Measurements from ENCODE around the gene SPO11. TPM values are rescaled to one million over a fixed set of nuclear protein-coding genes. Genes with fewer than 3 reads are reported as not detected.

The SPO11 gene
- polyA plus RNA-seq, 1 donor (not counting 4 experiments of a cell fraction or from before 2014, with no cell fraction given), result not detected

GRCh38 chr20:57370316-57370715, 40.7 kb downstream of the SPO11 start:
- no peak for FAIRE-seq
- Histone ChIP-seq H2AFZ (ENCODE audit: control insufficient read depth, low read length) (no peak overlapping the region), H3K27ac (ENCODE audit: control insufficient read depth, insufficient read depth, low read length) (no peak overlapping the region), H4K20me1 (ENCODE audit: control insufficient read depth, extremely low read depth, insufficient read depth, low read length) (no peaks in the 10 kb centered on the region), H3K4me2 (ENCODE audit: control insufficient read depth, extremely low read depth, insufficient read depth, low read depth, low read length) (no peak overlapping the region), H3K4me3 (ENCODE audit: control insufficient read depth in 2 of 3, extremely low read depth in 1 of 3, insufficient read depth in 2 of 3, low read depth in 1 of 3, low read length in 3 of 3) (no peak overlapping the region), H3K9me1 (ENCODE audit: control insufficient read depth, extremely low read depth, insufficient read depth, low read length) (no peaks in the 10 kb centered on the region), H3K79me2 (ENCODE audit: control insufficient read depth, insufficient read depth, low read length) (no peaks in the 10 kb centered on the region), H3K9me3 (ENCODE audit: control insufficient read depth, low read depth, low read length) (no peaks in the 10 kb centered on the region), H3K27me3 (ENCODE audit: control insufficient read depth, extremely low read depth, insufficient read depth, low read length) (no peaks in the 10 kb centered on the region), H3K36me3 (ENCODE audit: control insufficient read depth in 2 of 2, extremely low read depth in 1 of 2, insufficient read depth in 2 of 2, low read length in 2 of 2) (peaks cover 50 to 66% of the 10 kb centered on the region in 2 experiments), H3K4me1 (ENCODE audit: control insufficient read depth, extremely low read depth, insufficient read depth, low read length) (no peaks in the 10 kb centered on the region), H3K9ac (ENCODE audit: control insufficient read depth, extremely low read depth, insufficient read depth, low read length) (no peak overlapping the region)
- no peak for TF ChIP-seq EZH2 (IDR thresholded peaks at IDR 0.05; ENCODE audit: low read length)
- no peak for TF ChIP-seq CTCF (optimal IDR thresholded peaks at IDR 0.05 in 1 of 3, IDR thresholded peaks at IDR 0.05 in 1 of 3, conservative IDR thresholded peaks at IDR 0.05 in 1 of 3; ENCODE audit: extremely low read depth in 1 of 3, insufficient read depth in 2 of 3, low read length in 3 of 3)
- no peak for DNase-seq (ENCODE audit: low read depth, low spot score)
- dilution Hi-C loops (cut with MboI; ENCODE audit: extremely low pct_ligation_motif_present, low sequenced_read_pairs), result no loop called here

DNA sequence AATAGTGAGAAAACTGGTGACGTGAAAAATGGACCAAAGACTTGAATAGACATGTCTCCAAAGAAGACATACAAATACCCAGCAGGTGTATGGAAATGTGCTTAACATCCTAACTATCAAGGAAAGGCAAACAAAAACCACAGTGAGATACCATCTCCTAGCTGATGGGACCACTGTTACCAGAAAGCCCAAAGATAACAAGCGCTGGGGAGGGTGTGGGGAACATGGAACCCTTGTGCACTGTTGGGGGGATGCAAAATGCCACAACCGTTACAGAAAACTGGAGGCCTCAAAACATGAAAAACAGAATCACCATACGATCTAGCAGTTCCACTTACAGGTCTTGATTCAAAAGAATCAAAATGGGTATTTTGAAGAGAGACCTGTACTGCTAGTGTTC, 41.8 kb downstream of the SPO11 start:
- Histone ChIP-seq H3K9me3 (ENCODE audit: control insufficient read depth, low read depth, low read length) (no peaks in the 10 kb centered on the region), H3K36me3 (ENCODE audit: control insufficient read depth in 2 of 2, extremely low read depth in 1 of 2, insufficient read depth in 2 of 2, low read length in 2 of 2) (peaks cover 47 to 63% of the 10 kb centered on the region in 2 experiments), H3K27me3 (ENCODE audit: control insufficient read depth, extremely low read depth, insufficient read depth, low read length) (no peaks in the 10 kb centered on the region), H4K20me1 (ENCODE audit: control insufficient read depth, extremely low read depth, insufficient read depth, low read length) (no peaks in the 10 kb centered on the region), H3K9ac (ENCODE audit: control insufficient read depth, extremely low read depth, insufficient read depth, low read length) (no peak overlapping the region), H3K79me2 (ENCODE audit: control insufficient read depth, insufficient read depth, low read length) (no peaks in the 10 kb centered on the region), H3K9me1 (ENCODE audit: control insufficient read depth, extremely low read depth, insufficient read depth, low read length) (no peaks in the 10 kb centered on the region), H2AFZ (ENCODE audit: control insufficient read depth, low read length) (no peak overlapping the region), H3K4me2 (ENCODE audit: control insufficient read depth, extremely low read depth, insufficient read depth, low read depth, low read length) (no peak overlapping the region), H3K4me3 (ENCODE audit: control insufficient read depth in 2 of 3, extremely low read depth in 1 of 3, insufficient read depth in 2 of 3, low read depth in 1 of 3, low read length in 3 of 3) (no peak overlapping the region), H3K27ac (ENCODE audit: control insufficient read depth, insufficient read depth, low read length) (no peak overlapping the region), H3K4me1 (ENCODE audit: control insufficient read depth, extremely low read depth, insufficient read depth, low read length) (no peaks in the 10 kb centered on the region)
- no peak for TF ChIP-seq EZH2 (IDR thresholded peaks at IDR 0.05; ENCODE audit: low read length)
- TF ChIP-seq CTCF (optimal IDR thresholded peaks at IDR 0.05 in 1 of 3, IDR thresholded peaks at IDR 0.05 in 1 of 3, conservative IDR thresholded peaks at IDR 0.05 in 1 of 3; ENCODE audit: extremely low read depth in 1 of 3, insufficient read depth in 2 of 3, low read length in 3 of 3), result no peak
- no peak for FAIRE-seq
- dilution Hi-C loops (cut with MboI; ENCODE audit: extremely low pct_ligation_motif_present, low sequenced_read_pairs), result no loop called here
- DNase-seq (ENCODE audit: low read depth, low spot score), result no peak
